ENCODE data around the gene SMAD4. TPM values are rescaled to one million over a fixed set of nuclear protein-coding genes. Genes with fewer than 3 reads are reported as not detected.
"Not testable (repeated sequence)": the region's sequence is repeated elsewhere in the genome, so short reads cannot be mapped to it uniquely, and the experiment has no call there.

Gene SMAD4
- total and polyA plus RNA-seq, 2 of the 13 experiments (the other 11 are each of a cell fraction or from before 2014, with no cell fraction given), result 70.2 to 72.0 TPM

- no peak for FAIRE-seq
- H3K36me3 ChIP-seq (replicated peaks in 1 of 2; ENCODE audit: control insufficient read depth in 1 of 2, insufficient read depth in 2 of 2, low read length in 2 of 2), result no peaks in the 10 kb centered on the region
- H3K27ac ChIP-seq (ENCODE audit: extremely low read length, insufficient read depth, low read length), result no peak overlapping the region
- no peak for TF ChIP-seq DMAP1 (CRISPR knock-in tag; IDR thresholded peaks at IDR 0.05)
- TF ChIP-seq PRDM10 (CRISPR knock-in tag; IDR thresholded peaks at IDR 0.05; ENCODE audit: low read depth), result no peak
- TF ChIP-seq TARDBP (CRISPR knock-in tag; IDR thresholded peaks at IDR 0.05), result no peak
- no peak for TF ChIP-seq ZNF143 (CRISPR knock-in tag; IDR thresholded peaks at IDR 0.05)
- no peak for TF ChIP-seq ZNF775 (CRISPR knock-in tag; IDR thresholded peaks at IDR 0.05; ENCODE audit: borderline replicate concordance)
- no peak for TF ChIP-seq ZBTB42 (CRISPR knock-in tag; IDR thresholded peaks at IDR 0.05)
- no peak for TF ChIP-seq SRSF4 (IDR thresholded peaks at IDR 0.05; ENCODE audit: low read depth, low read length, poor library complexity, severe bottlenecking)
- TF ChIP-seq PLSCR1 (CRISPR knock-in tag; IDR thresholded peaks at IDR 0.05; ENCODE audit: borderline replicate concordance), result no peak
- TF ChIP-seq ZNF251 (CRISPR knock-in tag; IDR thresholded peaks at IDR 0.05), result no peak
- TF ChIP-seq KDM4B (CRISPR knock-in tag; IDR thresholded peaks at IDR 0.05), result no peak
- ATAC-seq, result peak; percentile 85
- in situ Hi-C loops (cut with HindIII; ENCODE audit: extremely low pct_ligation_motif_present, low pct_unique_long_range_greater_than_20kb) (no loop called here), intact Hi-C loops (cut with micrococcal nuclease; ENCODE audit: unreplicated experiment) (no loop called here)
- H3K4me3 ChIP-seq (replicated peaks in 1 of 3; ENCODE audit: insufficient read depth in 1 of 3, low read depth in 2 of 3, low read length in 3 of 3), result no peak overlapping the region
- ChIA-PET CTCF (ENCODE audit: low intra/inter-chr PET ratio, low total read pairs) (no interaction called here), POLR2A (no interaction called here)
- no peaks in the 10 kb centered on the region for H3K79me2 ChIP-seq (ENCODE audit: insufficient read depth, low read length)
- H3K9me3 ChIP-seq (ENCODE audit: low read length), result peaks cover 15% of the 10 kb centered on the region
- no peak overlapping the region for H3K4me2 ChIP-seq (ENCODE audit: low read depth, low read length)
- no CpG with 5 or more reads among the region's 2 CpGs for WGBS (ENCODE audit: low lambda C conversion rate)
- H3K9ac ChIP-seq (ENCODE audit: insufficient read depth, low read depth, low read length), result no peak overlapping the region
- H3K4me1 ChIP-seq (ENCODE audit: insufficient read depth, low read length), result no peaks in the 10 kb centered on the region
- H3K27me3 ChIP-seq (ENCODE audit: control insufficient read depth in 1 of 2, insufficient read depth in 2 of 2, low read length in 2 of 2), result no peaks in the 10 kb centered on the region
- no peak overlapping the region for H2AFZ ChIP-seq (ENCODE audit: low read length)
- no peak for DNase-seq (ENCODE audit: low spot score)
- H4K20me1 ChIP-seq (ENCODE audit: insufficient read depth, low read length), result no peaks in the 10 kb centered on the region
- no TSS peak for BruUV-seq (replicated peaks)
Measured at GRCh38 chr18:51092117-51092516, 62.1 kb downstream of the SMAD4 start.

- H2AFZ ChIP-seq (ENCODE audit: low read length); intact Hi-C loops (cut with micrococcal nuclease; ENCODE audit: unreplicated experiment); H3K79me2 ChIP-seq (ENCODE audit: insufficient read depth, low read length); FAIRE-seq; DNase-seq (ENCODE audit: low spot score); H3K36me3 ChIP-seq (replicated peaks in 1 of 2; ENCODE audit: control insufficient read depth in 1 of 2, insufficient read depth in 2 of 2, low read length in 2 of 2); H3K9ac ChIP-seq (ENCODE audit: insufficient read depth, low read depth, low read length); CTCF ChIA-PET (ENCODE audit: low intra/inter-chr PET ratio, low total read pairs); H3K4me3 ChIP-seq (replicated peaks in 1 of 3; ENCODE audit: insufficient read depth in 1 of 3, low read depth in 2 of 3, low read length in 3 of 3); in situ Hi-C loops (cut with HindIII; ENCODE audit: extremely low pct_ligation_motif_present, low pct_unique_long_range_greater_than_20kb); H4K20me1 ChIP-seq (ENCODE audit: insufficient read depth, low read length); H3K27me3 ChIP-seq (ENCODE audit: control insufficient read depth in 1 of 2, insufficient read depth in 2 of 2, low read length in 2 of 2); H3K4me1 ChIP-seq (ENCODE audit: insufficient read depth, low read length); H3K27ac ChIP-seq (ENCODE audit: extremely low read length, insufficient read depth, low read length); ATAC-seq; H3K4me2 ChIP-seq (ENCODE audit: low read depth, low read length); BruUV-seq (replicated peaks); POLR2A ChIA-PET: not testable (repeated sequence)
- 6% methylated on average over 1 of the region's 1 CpG for WGBS (ENCODE audit: low lambda C conversion rate)
- peaks cover 11% of the 10 kb centered on the region for H3K9me3 ChIP-seq (ENCODE audit: low read length)
Measured at GRCh38 chr18:51092967-51093366, 63.0 kb downstream of the SMAD4 start.
